ENCODE data around the gene ARL15.

ARL15 gene

GRCh38 chr5:54263447-54263846 lies 46.9 kb downstream of the ARL15 start:
- H3K27me3 ChIP-seq (ENCODE audit: control insufficient read depth in 1 of 2, insufficient read depth in 2 of 2, low read length in 2 of 2), result no peaks in the 10 kb centered on the region
- H3K9ac ChIP-seq (ENCODE audit: low read length), result no peak overlapping the region
- H3K4me3 ChIP-seq (ENCODE audit: low read depth in 1 of 2, low read length in 2 of 2), result no peak overlapping the region
- H3K27ac ChIP-seq (ENCODE audit: low read depth, low read length), result no peak overlapping the region
- H3K36me3 ChIP-seq (ENCODE audit: insufficient read depth, low read length), result no peaks in the 10 kb centered on the region
- H3K9me3 ChIP-seq (ENCODE audit: low read length), result no peaks in the 10 kb centered on the region
- H3K4me1 ChIP-seq (ENCODE audit: insufficient read depth, low read length), result no peaks in the 10 kb centered on the region

- no peaks in the 10 kb centered on the region for H3K4me1 ChIP-seq (ENCODE audit: insufficient read depth, low read length)
- H3K9ac ChIP-seq (ENCODE audit: low read length), result no peak overlapping the region
- H3K4me3 ChIP-seq (ENCODE audit: low read depth in 1 of 2, low read length in 2 of 2), result no peak overlapping the region
- H3K27ac ChIP-seq (ENCODE audit: low read depth, low read length), result no peak overlapping the region
- H3K27me3 ChIP-seq (ENCODE audit: control insufficient read depth in 1 of 2, insufficient read depth in 2 of 2, low read length in 2 of 2), result no peaks in the 10 kb centered on the region
- no peaks in the 10 kb centered on the region for H3K36me3 ChIP-seq (ENCODE audit: insufficient read depth, low read length)
- H3K9me3 ChIP-seq (ENCODE audit: low read length), result no peaks in the 10 kb centered on the region
Observed at GRCh38 chr5:54261596-54261995, 48.8 kb downstream of the ARL15 start.

GRCh38 chr5:54259981-54260380 lies 50.4 kb downstream of the ARL15 start:
- no peak overlapping the region for H3K27ac ChIP-seq (ENCODE audit: low read depth, low read length)
- H3K9me3 ChIP-seq (ENCODE audit: low read length), result no peaks in the 10 kb centered on the region
- H3K9ac ChIP-seq (ENCODE audit: low read length), result no peak overlapping the region
- H3K4me3 ChIP-seq (ENCODE audit: low read depth in 1 of 2, low read length in 2 of 2), result no peak overlapping the region
- H3K27me3 ChIP-seq (ENCODE audit: control insufficient read depth in 1 of 2, insufficient read depth in 2 of 2, low read length in 2 of 2), result no peaks in the 10 kb centered on the region
- no peaks in the 10 kb centered on the region for H3K4me1 ChIP-seq (ENCODE audit: insufficient read depth, low read length)
- H3K36me3 ChIP-seq (ENCODE audit: insufficient read depth, low read length), result no peaks in the 10 kb centered on the region

GRCh38 chr5:54259090-54259489 lies 51.3 kb downstream of the ARL15 start:
- Histone ChIP-seq H3K4me1 (ENCODE audit: insufficient read depth, low read length) (peaks cover 5% of the 10 kb centered on the region), H3K36me3 (ENCODE audit: insufficient read depth, low read length) (no peaks in the 10 kb centered on the region), H3K27ac (ENCODE audit: low read depth, low read length) (no peak overlapping the region), H3K9me3 (ENCODE audit: low read length) (no peaks in the 10 kb centered on the region), H3K27me3 (ENCODE audit: control insufficient read depth in 1 of 2, insufficient read depth in 2 of 2, low read length in 2 of 2) (no peaks in the 10 kb centered on the region), H3K9ac (ENCODE audit: low read length) (no peak overlapping the region), H3K4me3 (ENCODE audit: low read depth in 1 of 2, low read length in 2 of 2) (no peak overlapping the region)

GRCh38 chr5:54257366-54258118 lies 52.8 kb downstream of the ARL15 start:
- no peak overlapping the region for H3K27ac ChIP-seq (ENCODE audit: low read depth, low read length)
- H3K4me3 ChIP-seq (ENCODE audit: low read depth in 1 of 2, low read length in 2 of 2), result no peak overlapping the region
- H3K27me3 ChIP-seq (ENCODE audit: control insufficient read depth in 1 of 2, insufficient read depth in 2 of 2, low read length in 2 of 2), result no peaks in the 10 kb centered on the region
- no peak overlapping the region for H3K9ac ChIP-seq (ENCODE audit: low read length)
- H3K4me1 ChIP-seq (ENCODE audit: insufficient read depth, low read length), result peaks cover 5% of the 10 kb centered on the region
- no peaks in the 10 kb centered on the region for H3K9me3 ChIP-seq (ENCODE audit: low read length)
- no peaks in the 10 kb centered on the region for H3K36me3 ChIP-seq (ENCODE audit: insufficient read depth, low read length)

GRCh38 chr5:54254482-54255198 lies 55.7 kb downstream of the ARL15 start:
- Histone ChIP-seq H3K27me3 (ENCODE audit: control insufficient read depth in 1 of 2, insufficient read depth in 2 of 2, low read length in 2 of 2) (no peaks in the 10 kb centered on the region), H3K9me3 (ENCODE audit: low read length) (no peaks in the 10 kb centered on the region), H3K27ac (ENCODE audit: low read depth, low read length) (no peak overlapping the region), H3K4me1 (ENCODE audit: insufficient read depth, low read length) (peaks cover 6% of the 10 kb centered on the region), H3K9ac (ENCODE audit: low read length) (no peak overlapping the region), H3K36me3 (ENCODE audit: insufficient read depth, low read length) (no peaks in the 10 kb centered on the region), H3K4me3 (ENCODE audit: low read depth in 1 of 2, low read length in 2 of 2) (peak overlapping the region in 1 of 2 donors; percentile 5)

- H3K4me1 ChIP-seq (ENCODE audit: insufficient read depth, low read length), result peaks cover 13% of the 10 kb centered on the region
- no peak overlapping the region for H3K4me3 ChIP-seq (ENCODE audit: low read depth in 1 of 2, low read length in 2 of 2)
- no peak overlapping the region for H3K9ac ChIP-seq (ENCODE audit: low read length)
- H3K36me3 ChIP-seq (ENCODE audit: insufficient read depth, low read length), result no peaks in the 10 kb centered on the region
- H3K27ac ChIP-seq (ENCODE audit: low read depth, low read length), result no peak overlapping the region
- H3K9me3 ChIP-seq (ENCODE audit: low read length), result no peaks in the 10 kb centered on the region
- no peaks in the 10 kb centered on the region for H3K27me3 ChIP-seq (ENCODE audit: control insufficient read depth in 1 of 2, insufficient read depth in 2 of 2, low read length in 2 of 2)
Observed at GRCh38 chr5:54251981-54252380, 58.4 kb downstream of the ARL15 start.

- Histone ChIP-seq H3K27ac (ENCODE audit: low read depth, low read length) (no peak overlapping the region), H3K9ac (ENCODE audit: low read length) (no peak overlapping the region), H3K27me3 (ENCODE audit: control insufficient read depth in 1 of 2, insufficient read depth in 2 of 2, low read length in 2 of 2) (no peaks in the 10 kb centered on the region), H3K4me1 (ENCODE audit: insufficient read depth, low read length) (peaks cover 11% of the 10 kb centered on the region), H3K9me3 (ENCODE audit: low read length) (no peaks in the 10 kb centered on the region), H3K36me3 (ENCODE audit: insufficient read depth, low read length) (no peaks in the 10 kb centered on the region), H3K4me3 (ENCODE audit: low read depth in 1 of 2, low read length in 2 of 2) (no peak overlapping the region)
Observed at GRCh38 chr5:54249210-54250028, 61.0 kb downstream of the ARL15 start.

- Histone ChIP-seq H3K36me3 (ENCODE audit: insufficient read depth, low read length) (no peaks in the 10 kb centered on the region), H3K4me3 (ENCODE audit: low read depth in 1 of 2, low read length in 2 of 2) (no peak overlapping the region), H3K4me1 (ENCODE audit: insufficient read depth, low read length) (peaks cover 8% of the 10 kb centered on the region), H3K9me3 (ENCODE audit: low read length) (no peaks in the 10 kb centered on the region), H3K27ac (ENCODE audit: low read depth, low read length) (no peak overlapping the region), H3K9ac (ENCODE audit: low read length) (no peak overlapping the region), H3K27me3 (ENCODE audit: control insufficient read depth in 1 of 2, insufficient read depth in 2 of 2, low read length in 2 of 2) (no peaks in the 10 kb centered on the region)
Observed at GRCh38 chr5:54247226-54247625, 63.1 kb downstream of the ARL15 start.

- no peak overlapping the region for H3K4me3 ChIP-seq (ENCODE audit: low read depth in 1 of 2, low read length in 2 of 2)
- no peaks in the 10 kb centered on the region for H3K27me3 ChIP-seq (ENCODE audit: control insufficient read depth in 1 of 2, insufficient read depth in 2 of 2, low read length in 2 of 2)
- H3K36me3 ChIP-seq (ENCODE audit: insufficient read depth, low read length), result no peaks in the 10 kb centered on the region
- H3K9me3 ChIP-seq (ENCODE audit: low read length), result no peaks in the 10 kb centered on the region
- no peak overlapping the region for H3K27ac ChIP-seq (ENCODE audit: low read depth, low read length)
- H3K4me1 ChIP-seq (ENCODE audit: insufficient read depth, low read length), result no peaks in the 10 kb centered on the region
- H3K9ac ChIP-seq (ENCODE audit: low read length), result no peak overlapping the region
Observed at GRCh38 chr5:54243483-54244080, 66.8 kb downstream of the ARL15 start.

- H3K27me3 ChIP-seq (ENCODE audit: control insufficient read depth in 1 of 2, insufficient read depth in 2 of 2, low read length in 2 of 2), result no peaks in the 10 kb centered on the region
- no peak overlapping the region for H3K27ac ChIP-seq (ENCODE audit: low read depth, low read length)
- H3K9me3 ChIP-seq (ENCODE audit: low read length), result no peaks in the 10 kb centered on the region
- H3K4me1 ChIP-seq (ENCODE audit: insufficient read depth, low read length), result no peaks in the 10 kb centered on the region
- H3K4me3 ChIP-seq (ENCODE audit: low read depth in 1 of 2, low read length in 2 of 2), result no peak overlapping the region
- H3K9ac ChIP-seq (ENCODE audit: low read length), result no peak overlapping the region
- H3K36me3 ChIP-seq (ENCODE audit: insufficient read depth, low read length), result no peaks in the 10 kb centered on the region
Observed at GRCh38 chr5:54242297-54242696, 68.1 kb downstream of the ARL15 start.
